HEK293T (cell line): Measurements from ENCODE around the gene PRR5.

Experiments
- ARNT ChIP-seq: fragments of 450-650 bp; IDR thresholded peaks from 2 replicates; pipeline ENCODE4 v1.6.1; 2017; ENCODE audit warnings: mild to moderate bottlenecking
- PKNOX1 ChIP-seq: fragments of 450-650 bp; IDR thresholded peaks from 2 replicates; pipeline ENCODE4 v1.6.1; 2016

GRCh38 chr22:44701187-44701790 is 715 bp upstream of the PRR5 start:
- TF ChIP-seq PKNOX1 = no peak
- TF ChIP-seq ARNT = no peak
